ENCODE measurements around the gene IRAK2.

GRCh38 chr3:10155123-10155472 lies 9.6 kb upstream of the IRAK2 start:
- TF ChIP-seq CTCF (IDR thresholded peaks at IDR 0.05): no peak
- no peak for TF ChIP-seq EP300 (IDR thresholded peaks at IDR 0.05)
- TF ChIP-seq POLR2A (IDR thresholded peaks at IDR 0.05): no peak
